Measurements from ENCODE around the gene CYB5R4. TPM values are rescaled to one million over a fixed set of nuclear protein-coding genes. Genes with fewer than 3 reads are reported as not detected.

Gene CYB5R4
- total RNA-seq, 1 experiment from 2014 or later = 23.8 TPM

DNA sequence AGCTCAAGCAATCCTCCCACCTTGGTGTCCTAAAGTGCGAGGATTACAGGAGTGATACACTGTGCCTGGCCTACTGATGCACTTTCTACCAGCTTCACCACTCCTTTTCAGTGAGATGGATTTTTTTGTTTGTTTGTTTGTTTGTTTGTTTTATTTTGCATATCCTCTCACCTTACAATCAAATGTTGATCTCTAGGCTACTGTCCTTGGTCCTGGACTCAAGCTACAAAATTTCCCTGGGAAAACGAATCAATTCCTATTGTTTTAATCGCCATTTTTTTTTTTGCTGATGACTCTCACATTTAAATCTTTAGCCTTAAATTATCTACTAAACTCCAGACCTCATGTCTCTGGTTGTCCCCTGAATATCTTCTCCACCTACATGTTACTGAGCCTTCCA is 9.9 kb upstream of the CYB5R4 start:
- peaks cover 19% of the 10 kb centered on the region for H3K27me3 ChIP-seq (replicated peaks; ENCODE audit: insufficient read depth, low read depth, low read length, poor library complexity)
- no peak overlapping the region for H3K27ac ChIP-seq (ENCODE audit: low read depth, low read length, poor library complexity, severe bottlenecking)
- H3K9me3 ChIP-seq (ENCODE audit: low read depth, low read length, poor library complexity, severe bottlenecking) = no peaks in the 10 kb centered on the region
- TF ChIP-seq, protein P1, sequence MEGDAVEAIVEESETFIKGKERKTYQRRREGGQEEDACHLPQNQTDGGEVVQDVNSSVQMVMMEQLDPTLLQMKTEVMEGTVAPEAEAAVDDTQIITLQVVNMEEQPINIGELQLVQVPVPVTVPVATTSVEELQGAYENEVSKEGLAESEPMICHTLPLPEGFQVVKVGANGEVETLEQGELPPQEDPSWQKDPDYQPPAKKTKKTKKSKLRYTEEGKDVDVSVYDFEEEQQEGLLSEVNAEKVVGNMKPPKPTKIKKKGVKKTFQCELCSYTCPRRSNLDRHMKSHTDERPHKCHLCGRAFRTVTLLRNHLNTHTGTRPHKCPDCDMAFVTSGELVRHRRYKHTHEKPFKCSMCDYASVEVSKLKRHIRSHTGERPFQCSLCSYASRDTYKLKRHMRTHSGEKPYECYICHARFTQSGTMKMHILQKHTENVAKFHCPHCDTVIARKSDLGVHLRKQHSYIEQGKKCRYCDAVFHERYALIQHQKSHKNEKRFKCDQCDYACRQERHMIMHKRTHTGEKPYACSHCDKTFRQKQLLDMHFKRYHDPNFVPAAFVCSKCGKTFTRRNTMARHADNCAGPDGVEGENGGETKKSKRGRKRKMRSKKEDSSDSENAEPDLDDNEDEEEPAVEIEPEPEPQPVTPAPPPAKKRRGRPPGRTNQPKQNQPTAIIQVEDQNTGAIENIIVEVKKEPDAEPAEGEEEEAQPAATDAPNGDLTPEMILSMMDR (conservative IDR thresholded peaks at IDR 0.05; ENCODE audit: low read depth, low read length) = no peak
- no peak for TF ChIP-seq EZH2 (IDR thresholded peaks at IDR 0.05; ENCODE audit: borderline replicate concordance, low read depth, low read length, poor library complexity, severe bottlenecking)
- CTCF ChIA-PET = no interaction called here
- no TSS peak for BruUV-seq (replicated peaks)
- H3K4me1 ChIP-seq (ENCODE audit: insufficient read depth, low read length, poor library complexity, severe bottlenecking) = peaks cover 8% of the 10 kb centered on the region
- POLR2A ChIA-PET (ENCODE audit: low non-redundant PET) = no interaction called here
- H3K4me3 ChIP-seq (ENCODE audit: low read depth, low read length, poor library complexity, severe bottlenecking) = no peak overlapping the region
- intact Hi-C loops (cut with micrococcal nuclease; ENCODE audit: unreplicated experiment) = loop anchor here (10.0 kb wide), 1 partner anchor 235 kb away; no protein-coding TSS in a partner anchor
- H3K36me3 ChIP-seq (ENCODE audit: insufficient read depth, low read length, poor library complexity, severe bottlenecking) = no peaks in the 10 kb centered on the region
- no peak for DNase-seq (ENCODE audit: low spot score)

DNA sequence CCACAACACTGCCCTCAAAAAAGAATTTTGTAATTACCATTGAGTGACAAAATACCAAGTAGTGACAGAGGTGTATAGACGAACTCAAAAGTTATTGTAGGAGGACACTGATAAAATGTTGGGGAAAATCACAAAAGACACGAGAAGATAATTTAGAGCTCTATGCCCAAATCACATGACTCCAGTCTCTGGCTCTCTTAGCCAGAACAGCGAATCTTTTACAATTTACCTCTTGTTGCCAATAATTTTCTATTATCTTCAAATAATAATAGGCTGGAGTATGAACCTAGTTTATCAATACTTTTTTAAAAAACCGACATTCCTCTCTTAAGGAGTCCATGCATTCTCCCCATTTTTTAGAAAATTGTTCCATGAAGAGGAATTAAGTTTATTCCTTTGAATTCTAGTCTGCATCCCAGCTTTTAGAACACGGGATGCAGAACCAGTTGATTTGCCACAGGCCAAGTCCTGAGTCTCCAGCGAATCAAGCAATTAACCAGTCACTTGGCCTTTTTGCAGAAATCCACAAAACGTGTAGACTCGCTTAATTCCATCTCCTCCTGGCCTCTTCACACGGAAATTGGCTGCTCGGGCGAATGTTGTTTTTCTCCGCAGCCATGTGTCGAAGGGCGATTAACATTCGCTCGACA is 6.8 kb upstream of the CYB5R4 start:
- POLR2A ChIA-PET (ENCODE audit: low non-redundant PET) = interaction anchor here (0.6 kb wide), 1 partner anchor 33 kb away, joined by 4 read pairs; no protein-coding TSS in a partner anchor
- intact Hi-C loops (cut with micrococcal nuclease; ENCODE audit: unreplicated experiment) = loop anchor here (10.0 kb wide), 1 partner anchor 238 kb away; no protein-coding TSS in a partner anchor

DNA sequence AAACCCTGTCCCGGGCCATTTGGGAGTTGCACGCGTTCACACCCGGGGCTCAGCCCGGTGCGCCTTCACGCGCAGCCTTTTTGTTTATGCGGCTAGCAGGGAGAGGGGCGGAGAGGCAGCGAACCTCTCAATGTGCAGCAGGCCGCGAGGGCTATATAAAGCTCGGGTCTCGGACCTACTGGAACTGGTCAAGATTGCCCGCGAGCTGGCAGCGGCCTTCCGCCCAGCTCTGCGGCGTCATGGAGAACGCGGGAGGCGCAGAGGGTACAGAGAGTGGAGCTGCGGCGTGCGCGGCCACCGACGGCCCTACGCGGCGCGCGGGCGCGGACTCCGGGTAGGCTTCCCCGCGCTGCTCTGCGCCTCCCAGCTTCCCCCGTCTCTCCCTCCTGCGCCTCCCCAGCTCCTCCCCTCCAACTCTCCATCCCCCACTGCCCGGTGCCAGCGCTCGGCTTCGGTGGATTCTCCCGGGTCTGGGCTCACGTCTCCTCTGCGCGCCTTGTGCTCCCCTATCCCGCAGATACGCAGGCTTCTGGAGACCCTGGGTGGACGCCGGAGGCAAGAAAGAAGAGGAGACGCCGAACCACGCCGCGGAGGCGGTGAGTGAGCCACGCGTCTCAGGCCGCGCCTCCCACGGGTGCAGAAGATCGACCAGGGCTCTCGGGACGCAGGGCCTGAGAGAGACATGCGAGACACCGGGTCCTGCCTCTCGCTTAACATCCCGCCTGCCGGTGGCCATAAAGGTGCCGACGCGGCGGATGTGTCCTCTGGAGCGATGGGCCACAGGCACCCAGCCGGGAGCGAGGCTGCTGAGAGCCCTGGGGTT is 6.1 kb upstream of the CYB5R4 start, which contains the start of gene RIPPLY2:
TSS of gene RIPPLY2 (plus strand) at position 183 of the 823 bp plus-strand sequence. CDS start at position 240, 57 bp downstream.
- Histone ChIP-seq H3K4me1 (ENCODE audit: insufficient read depth, low read length, poor library complexity, severe bottlenecking) (peaks cover 8% of the 10 kb centered on the region), H3K27ac (ENCODE audit: low read depth, low read length, poor library complexity, severe bottlenecking) (peak within 1 kb of the TSS; percentile 24), H3K9me3 (ENCODE audit: low read depth, low read length, poor library complexity, severe bottlenecking) (no peaks in the 10 kb centered on the region), H3K27me3 (replicated peaks; ENCODE audit: insufficient read depth, low read depth, low read length, poor library complexity) (peaks cover 24% of the 10 kb centered on the region), H3K36me3 (ENCODE audit: insufficient read depth, low read length, poor library complexity, severe bottlenecking) (no peaks in the 10 kb centered on the region), H3K4me3 (ENCODE audit: low read depth, low read length, poor library complexity, severe bottlenecking) (peak within 1 kb of the TSS; percentile 55)
- ChIA-PET CTCF (interaction anchor here (1.0 kb wide), 1 partner anchor 199 kb away, joined by 3 read pairs; no protein-coding TSS in a partner anchor), POLR2A (ENCODE audit: low non-redundant PET) (no interaction called here)
- no TSS peak for BruUV-seq (replicated peaks)
- intact Hi-C loops (cut with micrococcal nuclease; ENCODE audit: unreplicated experiment) = loop anchor here (10.0 kb wide), 1 partner anchor 239 kb away; no protein-coding TSS in a partner anchor
- peak; percentile 74 for DNase-seq (ENCODE audit: low spot score)
- TF ChIP-seq, protein P1 (conservative IDR thresholded peaks at IDR 0.05; ENCODE audit: low read depth, low read length) = no peak
- no peak for TF ChIP-seq EZH2 (IDR thresholded peaks at IDR 0.05; ENCODE audit: borderline replicate concordance, low read depth, low read length, poor library complexity, severe bottlenecking)

More for the DNA sequence above, 6.8 kb upstream of the CYB5R4 start:
- Histone ChIP-seq H3K9me3 (ENCODE audit: low read depth, low read length, poor library complexity, severe bottlenecking) (no peaks in the 10 kb centered on the region), H3K27ac (ENCODE audit: low read depth, low read length, poor library complexity, severe bottlenecking) (peak overlapping the region; percentile 24), H3K4me3 (ENCODE audit: low read depth, low read length, poor library complexity, severe bottlenecking) (peak overlapping the region; percentile 55), H3K27me3 (replicated peaks; ENCODE audit: insufficient read depth, low read depth, low read length, poor library complexity) (peaks cover 24% of the 10 kb centered on the region), H3K36me3 (ENCODE audit: insufficient read depth, low read length, poor library complexity, severe bottlenecking) (no peaks in the 10 kb centered on the region), H3K4me1 (ENCODE audit: insufficient read depth, low read length, poor library complexity, severe bottlenecking) (peaks cover 8% of the 10 kb centered on the region)
- BruUV-seq (replicated peaks) = no TSS peak
- TF ChIP-seq, protein P1 (conservative IDR thresholded peaks at IDR 0.05; ENCODE audit: low read depth, low read length) = no peak
- no peak for TF ChIP-seq EZH2 (IDR thresholded peaks at IDR 0.05; ENCODE audit: borderline replicate concordance, low read depth, low read length, poor library complexity, severe bottlenecking)
- CTCF ChIA-PET = interaction anchor here (1.0 kb wide), 1 partner anchor 200 kb away, joined by 3 read pairs; no protein-coding TSS in a partner anchor
- no peak for DNase-seq (ENCODE audit: low spot score)
